ENCODE results near the gene AGR3. TPM values are rescaled to one million over a fixed set of nuclear protein-coding genes. Genes with fewer than 3 reads are reported as not detected.
A peak's percentile ranks its signal among the peaks of the same experiment; 100 is the strongest.

Gene AGR3
- total RNA-seq = not detected in 2 replicates
- long read RNA-seq = 0 reads

GRCh38 chr7:16881844-16882243, at the start of gene AGR3:
Gene AGR3 (minus strand): TSS chr7:16881983. CDS start chr7:16878618, 3,365 bp downstream.
- no peak for DNase-seq (ENCODE audit: extremely low spot score, unreplicated experiment)
- H3K4me3 Mint-ChIP-seq (ENCODE audit: unreplicated experiment) = no peak within 1 kb of the TSS
- no peaks in the 10 kb centered on the region for H3K36me3 Mint-ChIP-seq (ENCODE audit: unreplicated experiment)
- H3K9me3 Mint-ChIP-seq (ENCODE audit: unreplicated experiment) = no peaks in the 10 kb centered on the region
- H3K27ac Mint-ChIP-seq (ENCODE audit: unreplicated experiment) = no peak within 1 kb of the TSS
- no peak for TF ChIP-seq CTCF (IDR thresholded peaks at IDR 0.05)
- H3K27me3 Mint-ChIP-seq (ENCODE audit: unreplicated experiment) = no peaks in the 10 kb centered on the region
- no peaks in the 10 kb centered on the region for H3K4me1 Mint-ChIP-seq (ENCODE audit: unreplicated experiment)

GRCh38 chr7:16930946-16931345, 49.2 kb upstream of the AGR3 start:
- peaks cover 2% of the 10 kb centered on the region for H3K36me3 Mint-ChIP-seq (ENCODE audit: unreplicated experiment)
- DNase-seq (ENCODE audit: extremely low spot score, unreplicated experiment) = no peak
- H3K9me3 Mint-ChIP-seq (ENCODE audit: unreplicated experiment) = no peaks in the 10 kb centered on the region
- H3K4me1 Mint-ChIP-seq (ENCODE audit: unreplicated experiment) = peaks cover 15% of the 10 kb centered on the region
- no peak overlapping the region for H3K4me3 Mint-ChIP-seq (ENCODE audit: unreplicated experiment)
- no peak overlapping the region for H3K27ac Mint-ChIP-seq (ENCODE audit: unreplicated experiment)
- TF ChIP-seq CTCF (IDR thresholded peaks at IDR 0.05) = no peak
- H3K27me3 Mint-ChIP-seq (ENCODE audit: unreplicated experiment) = no peaks in the 10 kb centered on the region

- DNase-seq (ENCODE audit: extremely low spot score, unreplicated experiment) = no peak
- Mint-ChIP-seq H3K27me3 (ENCODE audit: unreplicated experiment) (no peaks in the 10 kb centered on the region), H3K9me3 (ENCODE audit: unreplicated experiment) (no peaks in the 10 kb centered on the region), H3K4me3 (ENCODE audit: unreplicated experiment) (no peak overlapping the region), H3K36me3 (ENCODE audit: unreplicated experiment) (peaks cover 2% of the 10 kb centered on the region), H3K27ac (ENCODE audit: unreplicated experiment) (no peak overlapping the region), H3K4me1 (ENCODE audit: unreplicated experiment) (peaks cover 21% of the 10 kb centered on the region)
- TF ChIP-seq CTCF (IDR thresholded peaks at IDR 0.05) = no peak
Measured at GRCh38 chr7:16929146-16929762, 47.5 kb upstream of the AGR3 start.

GRCh38 chr7:16926861-16927260, 45.1 kb upstream of the AGR3 start:
- Mint-ChIP-seq H3K27me3 (ENCODE audit: unreplicated experiment) (no peaks in the 10 kb centered on the region), H3K27ac (ENCODE audit: unreplicated experiment) (peak overlapping the region; percentile 41), H3K4me3 (ENCODE audit: unreplicated experiment) (no peak overlapping the region), H3K4me1 (ENCODE audit: unreplicated experiment) (peaks cover 32% of the 10 kb centered on the region), H3K36me3 (ENCODE audit: unreplicated experiment) (peaks cover 2% of the 10 kb centered on the region), H3K9me3 (ENCODE audit: unreplicated experiment) (no peaks in the 10 kb centered on the region)
- no peak for TF ChIP-seq CTCF (IDR thresholded peaks at IDR 0.05)
- no peak for DNase-seq (ENCODE audit: extremely low spot score, unreplicated experiment)

- H3K9me3 Mint-ChIP-seq (ENCODE audit: unreplicated experiment) = no peaks in the 10 kb centered on the region
- H3K36me3 Mint-ChIP-seq (ENCODE audit: unreplicated experiment) = peaks cover 2% of the 10 kb centered on the region
- TF ChIP-seq CTCF (IDR thresholded peaks at IDR 0.05) = peak; percentile 83
- no peak overlapping the region for H3K4me3 Mint-ChIP-seq (ENCODE audit: unreplicated experiment)
- no peaks in the 10 kb centered on the region for H3K27me3 Mint-ChIP-seq (ENCODE audit: unreplicated experiment)
- no peak for DNase-seq (ENCODE audit: extremely low spot score, unreplicated experiment)
- H3K4me1 Mint-ChIP-seq (ENCODE audit: unreplicated experiment) = peaks cover 38% of the 10 kb centered on the region
- H3K27ac Mint-ChIP-seq (ENCODE audit: unreplicated experiment) = no peak overlapping the region
Measured at GRCh38 chr7:16926283-16926682, 44.5 kb upstream of the AGR3 start.
